ENCODE results near the gene ALKBH8. TPM values are rescaled to one million over a fixed set of nuclear protein-coding genes. Genes with fewer than 3 reads are reported as not detected.

The ALKBH8 gene
- total RNA-seq: 11.6 TPM

DNA sequence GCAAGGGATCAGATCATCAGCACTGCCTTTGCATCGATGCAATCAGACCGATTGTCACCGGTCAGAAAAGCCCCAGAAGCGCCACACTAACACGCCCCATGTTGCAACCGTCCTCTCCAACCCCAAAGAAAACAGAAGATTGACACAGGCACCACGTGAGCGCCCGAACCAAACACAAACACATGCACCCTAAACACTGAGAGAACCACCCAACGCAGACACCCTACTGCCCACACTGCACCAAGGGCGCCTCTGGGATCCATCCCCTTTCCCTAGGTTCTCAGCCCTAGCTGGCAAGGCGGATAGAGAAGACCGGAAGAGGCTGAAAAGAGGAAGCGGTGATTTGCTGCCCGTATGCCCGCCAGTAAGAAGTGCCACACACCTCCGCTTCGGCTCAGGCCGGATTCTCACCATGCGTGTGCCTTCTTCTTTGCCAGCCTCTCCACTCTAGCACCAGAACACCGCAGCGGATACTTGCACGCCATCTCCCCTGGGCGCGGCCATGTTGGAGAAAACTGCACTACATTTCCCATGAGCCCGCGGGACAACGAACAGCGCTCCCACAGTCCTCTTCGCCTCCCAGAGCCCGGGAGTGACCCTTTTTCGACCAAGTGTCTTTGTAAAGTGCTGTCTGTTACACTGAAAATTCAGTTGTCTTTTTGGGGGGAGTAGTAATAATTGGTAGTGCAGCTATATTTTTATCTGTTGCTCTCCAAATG, at the start of gene ALKBH8:
Gene ALKBH8, minus strand, starts transcription at position 517 of the 719 bp plus-strand sequence. CDS start 4,842 bp downstream, outside the sequence.
- ATAC-seq: peak; percentile 96
- DNase-seq (ENCODE audit: low spot score): peak; percentile 84
- intact Hi-C loops (cut with DNase I): no loop called here

DNA sequence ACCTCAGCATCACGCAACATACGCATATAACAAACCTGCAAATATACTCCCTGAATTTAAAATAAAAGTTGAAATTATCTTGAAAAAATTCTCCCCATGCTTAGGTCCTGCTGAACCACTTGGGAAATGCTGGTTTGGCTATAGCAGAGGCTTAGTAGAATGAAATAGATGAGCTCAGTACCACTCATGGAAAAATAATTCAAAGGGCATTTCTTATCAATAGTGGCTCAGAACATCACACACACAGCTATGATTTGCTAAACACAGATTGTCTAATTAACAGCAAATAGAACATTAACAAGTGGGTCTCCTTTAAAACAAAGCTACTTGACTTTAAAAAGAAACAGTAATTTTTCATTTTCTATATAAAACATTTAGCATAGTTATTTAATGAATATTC, 46.9 kb upstream of the ALKBH8 start:
- intact Hi-C loops (cut with DNase I): no loop called here
- ATAC-seq: no peak

DNA sequence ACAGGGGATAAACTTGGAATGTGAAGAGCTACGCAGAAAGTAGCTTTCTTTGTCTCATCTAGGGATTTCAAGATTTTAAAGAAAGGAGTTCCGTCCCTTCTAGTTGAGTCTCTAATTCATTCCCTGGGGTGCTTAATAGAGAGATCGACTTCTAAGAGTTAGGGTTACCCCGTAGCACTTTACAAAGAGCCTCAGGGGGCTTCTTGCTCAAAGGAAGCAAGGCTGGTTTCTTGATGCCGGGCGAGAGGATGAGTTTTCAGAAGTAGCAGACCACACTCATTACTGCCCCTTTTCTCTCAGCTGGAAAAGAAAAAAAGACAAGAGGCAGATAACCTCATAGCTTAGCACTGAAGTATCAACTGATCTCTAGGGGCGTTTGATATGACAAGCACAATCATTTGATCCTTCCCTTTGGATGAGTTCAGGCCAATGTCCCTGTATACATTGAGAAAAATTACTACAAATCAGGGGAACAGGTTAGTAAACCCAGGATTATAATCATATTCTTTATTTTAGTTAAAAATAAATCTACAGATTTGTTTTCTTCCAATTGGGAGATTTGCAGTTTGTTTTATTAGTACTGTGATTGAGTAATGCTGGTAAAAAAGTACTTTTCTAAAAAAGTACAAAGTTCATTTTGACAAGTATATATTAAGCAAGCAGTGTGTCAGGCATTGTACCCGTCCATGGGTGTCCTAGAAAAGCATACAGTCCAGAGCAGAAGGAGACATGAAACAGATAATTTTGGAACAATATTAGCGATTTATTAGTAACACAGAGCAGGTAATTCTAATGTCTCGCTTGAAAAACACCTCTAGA, 44.1 kb upstream of the ALKBH8 start:
- intact Hi-C loops (cut with DNase I): no loop called here
- DNase-seq (ENCODE audit: low spot score) (no peak), ATAC-seq (no peak)

More for the DNA sequence above, 46.9 kb upstream of the ALKBH8 start:
- DNase-seq (ENCODE audit: low spot score): no peak

DNA sequence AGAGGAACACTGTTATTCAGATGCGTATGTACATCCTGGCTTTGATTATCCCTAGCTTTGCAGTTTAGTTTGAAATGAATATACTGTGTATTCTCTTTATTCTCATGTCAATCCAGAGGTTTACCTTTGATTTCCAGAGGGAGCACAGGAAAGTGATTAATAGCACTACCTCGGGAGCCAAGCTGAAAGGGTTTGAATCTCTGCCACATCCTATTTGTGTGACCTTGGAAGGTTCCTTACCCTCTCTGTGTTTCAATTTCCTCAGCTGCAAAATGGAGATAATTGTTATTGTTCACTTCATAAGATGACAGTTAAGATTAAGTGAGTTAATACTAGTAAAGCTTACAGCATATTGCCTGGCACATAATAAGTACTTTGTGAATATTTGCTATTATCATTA, 43.3 kb upstream of the ALKBH8 start:
- intact Hi-C loops (cut with DNase I): no loop called here
- no peak for DNase-seq (ENCODE audit: low spot score)
- no peak for ATAC-seq

- ATAC-seq (no peak), DNase-seq (ENCODE audit: low spot score) (no peak)
- intact Hi-C loops (cut with DNase I): no loop called here
These were observed 40.6 kb upstream of the ALKBH8 start for GRCh38 chr11:107606141-107606540.

DNA sequence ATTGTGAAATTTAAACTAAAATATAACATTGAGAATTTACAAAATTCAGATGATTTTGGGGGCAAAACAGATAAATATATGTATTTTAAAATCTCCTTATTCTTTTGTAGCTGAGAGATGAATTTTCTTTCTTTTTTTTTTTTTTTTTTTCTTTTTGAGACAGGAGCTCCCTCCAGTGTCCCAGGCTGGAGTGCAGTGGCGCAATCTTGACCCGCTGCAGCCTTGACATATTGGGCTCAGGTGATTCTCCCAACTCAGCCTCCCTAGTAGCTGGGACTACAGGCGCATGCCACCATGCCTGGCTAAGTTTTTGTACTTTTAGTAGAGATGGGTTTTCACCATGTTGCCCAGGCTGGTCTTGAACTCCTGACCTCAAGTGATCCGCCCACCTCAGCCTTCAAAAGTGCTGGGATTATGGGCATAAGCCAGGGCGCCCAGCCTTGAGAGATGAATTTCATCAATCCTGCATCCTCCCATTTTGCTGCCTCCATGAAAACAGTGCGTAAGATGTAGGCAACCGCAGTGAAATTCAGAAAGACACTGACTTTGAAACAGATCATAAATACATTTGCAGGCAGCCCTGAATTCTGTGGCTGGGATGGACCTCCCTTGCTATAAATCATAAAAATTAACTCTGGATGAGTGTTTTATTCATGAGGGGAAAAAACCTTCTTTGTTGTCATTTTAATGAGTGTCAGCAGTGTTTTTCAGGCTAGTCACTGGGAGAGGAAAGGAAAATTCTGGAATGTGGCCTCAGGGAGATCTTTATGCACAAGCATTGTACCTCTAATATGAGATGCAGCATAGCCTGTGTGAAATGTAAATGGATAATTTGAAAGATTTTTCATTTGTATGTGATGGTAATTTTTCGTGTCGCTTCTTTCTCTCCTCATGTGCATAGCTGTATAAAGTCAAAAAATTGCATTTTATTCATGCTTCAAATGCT, 39.8 kb upstream of the ALKBH8 start:
- DNase-seq (ENCODE audit: low spot score) (no peak), ATAC-seq (no peak)
- intact Hi-C loops (cut with DNase I): no loop called here

DNA sequence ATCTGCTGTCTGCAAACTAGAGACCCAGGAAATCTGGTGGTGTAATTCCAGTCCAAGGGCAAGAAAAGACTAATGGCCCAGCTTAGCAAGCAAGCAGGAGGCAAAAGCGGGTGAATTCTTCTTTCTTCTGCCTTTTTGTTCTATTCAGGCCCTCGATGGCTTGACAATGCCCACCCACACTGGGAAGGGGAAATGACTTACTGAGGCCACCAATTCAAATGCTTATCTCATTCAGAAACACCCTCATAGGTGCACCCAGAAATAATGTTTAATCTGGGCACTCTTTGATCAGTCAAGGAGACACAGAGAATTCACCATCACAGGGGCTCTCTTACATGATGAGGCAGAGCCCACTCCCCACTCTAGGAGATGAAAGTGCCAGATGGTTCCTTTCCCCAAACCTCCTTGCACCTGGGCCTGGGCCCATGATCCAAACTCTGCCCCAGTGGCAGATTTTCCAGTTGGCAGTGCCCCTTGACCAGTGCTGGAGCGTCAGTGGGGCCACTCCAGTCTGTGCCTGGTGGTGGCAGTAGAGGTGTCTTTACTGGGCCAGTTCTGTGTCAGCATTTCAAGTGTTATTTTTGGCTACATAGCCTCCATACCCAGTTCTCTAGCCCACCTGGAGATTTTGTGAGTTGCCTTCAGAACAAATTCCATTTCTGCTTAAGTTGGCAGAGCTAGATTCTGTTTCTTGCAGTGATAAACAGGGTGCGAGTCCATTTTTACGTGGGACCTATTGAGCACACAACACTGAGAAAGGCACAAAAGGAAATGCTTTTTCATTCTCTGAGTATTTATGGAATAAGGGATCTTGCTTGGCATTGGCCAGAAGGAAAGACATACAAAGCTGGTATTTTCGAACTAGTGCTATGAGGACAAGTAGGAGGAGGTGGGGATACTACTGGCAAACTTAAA, 32.9 kb upstream of the ALKBH8 start:
- intact Hi-C loops (cut with DNase I): no loop called here
- DNase-seq (ENCODE audit: low spot score) (no peak), ATAC-seq (peak; percentile 52)

DNA sequence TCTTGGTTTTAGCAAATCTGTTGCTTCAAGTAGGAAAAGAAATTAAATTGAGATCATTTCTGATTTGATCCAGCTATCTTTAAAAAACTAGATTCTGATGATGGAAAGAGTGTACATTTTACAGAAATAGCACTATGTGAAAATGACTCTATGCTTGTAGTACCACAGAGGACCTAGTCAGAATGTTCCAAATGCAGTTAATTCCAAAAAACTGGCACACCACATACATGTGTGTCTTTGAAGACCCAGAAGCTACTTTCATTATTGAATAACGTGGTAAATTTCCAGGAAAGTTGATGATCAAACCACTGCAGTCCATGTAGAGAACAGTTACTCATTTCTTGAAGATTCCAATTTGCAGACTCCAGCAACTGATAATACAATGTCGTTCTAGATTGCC, 29.2 kb upstream of the ALKBH8 start:
- ATAC-seq: no peak
- intact Hi-C loops (cut with DNase I): no loop called here
- DNase-seq (ENCODE audit: low spot score): no peak

GRCh38 chr11:107593951-107594350, 28.4 kb upstream of the ALKBH8 start:
- intact Hi-C loops (cut with DNase I): no loop called here
- DNase-seq (ENCODE audit: low spot score) (no peak), ATAC-seq (no peak)

GRCh38 chr11:107592813-107593212, 27.3 kb upstream of the ALKBH8 start:
- ATAC-seq (no peak), DNase-seq (ENCODE audit: low spot score) (no peak)
- intact Hi-C loops (cut with DNase I): no loop called here

GRCh38 chr11:107592231-107592590, 26.7 kb upstream of the ALKBH8 start:
- ATAC-seq (no peak), DNase-seq (ENCODE audit: low spot score) (no peak)
- intact Hi-C loops (cut with DNase I): no loop called here

- DNase-seq (ENCODE audit: low spot score) (no peak), ATAC-seq (peak; percentile 53)
- intact Hi-C loops (cut with DNase I): no loop called here
These were observed 26.1 kb upstream of the ALKBH8 start for GRCh38 chr11:107591378-107592230.

- intact Hi-C loops (cut with DNase I): no loop called here
- DNase-seq (ENCODE audit: low spot score) (peak; percentile 62), ATAC-seq (peak; percentile 79)
These were observed 25.2 kb upstream of the ALKBH8 start, which contains the start of gene ELMOD1 for GRCh38 chr11:107590460-107591377. Gene ELMOD1 (plus strand): TSS chr11:107591147. CDS start chr11:107618190, 27,043 bp downstream.

GRCh38 chr11:107587306-107587979, 21.9 kb upstream of the ALKBH8 start:
- DNase-seq (ENCODE audit: low spot score) (no peak), ATAC-seq (no peak)
- intact Hi-C loops (cut with DNase I): no loop called here

DNA sequence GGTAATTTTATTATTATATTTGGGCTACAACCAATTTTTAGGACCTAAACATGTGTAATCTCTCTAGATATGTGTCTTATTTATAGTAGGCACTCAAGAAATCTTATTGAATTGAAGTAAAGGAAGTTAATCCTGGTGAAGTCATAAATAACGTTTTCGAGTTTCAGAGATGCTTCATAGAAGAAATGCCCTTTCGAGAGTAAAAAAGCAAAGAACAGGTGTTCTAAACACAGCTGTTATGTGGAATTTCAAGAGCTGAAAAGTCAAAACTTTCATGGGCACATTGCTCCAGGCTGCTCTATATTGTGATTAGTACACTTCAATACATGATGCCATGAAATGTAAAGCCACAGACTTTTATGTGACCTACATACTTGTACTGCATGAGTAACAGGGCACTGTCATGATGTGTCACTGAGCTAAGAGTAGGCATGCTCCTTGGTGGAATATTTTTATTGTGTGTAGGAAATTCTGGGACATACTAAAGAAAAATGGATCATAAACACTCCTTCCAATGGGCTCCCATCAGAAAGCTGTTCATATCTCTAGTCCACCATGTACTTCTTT, 18.2 kb upstream of the ALKBH8 start:
- intact Hi-C loops (cut with DNase I): no loop called here
- no peak for ATAC-seq
- no peak for DNase-seq (ENCODE audit: low spot score)

- DNase-seq (ENCODE audit: low spot score) (no peak), ATAC-seq (no peak)
- intact Hi-C loops (cut with DNase I): no loop called here
These were observed 15.6 kb upstream of the ALKBH8 start for GRCh38 chr11:107581147-107581546.
